Activated CD4-positive, alpha-beta T cell treated with anti-CD3 and anti-CD28 coated beads, Interleukin-2, amount 50 U/mL, for 24 hours (primary cell): Measurements from ENCODE around the gene HIP1.
"Not testable (repeated sequence)": the region's sequence is repeated elsewhere in the genome, so short reads cannot be mapped to it uniquely, and the experiment has no call there.

ENCODE experiments used
- DNase-seq, 2 donors: peaks; one replicate each; pipeline ENCODE4 v3.0.0-alpha.2; 2020; ENCODE audit warnings: low read depth in 1 of 2, low spot score in 1 of 2

Gene HIP1

DNA sequence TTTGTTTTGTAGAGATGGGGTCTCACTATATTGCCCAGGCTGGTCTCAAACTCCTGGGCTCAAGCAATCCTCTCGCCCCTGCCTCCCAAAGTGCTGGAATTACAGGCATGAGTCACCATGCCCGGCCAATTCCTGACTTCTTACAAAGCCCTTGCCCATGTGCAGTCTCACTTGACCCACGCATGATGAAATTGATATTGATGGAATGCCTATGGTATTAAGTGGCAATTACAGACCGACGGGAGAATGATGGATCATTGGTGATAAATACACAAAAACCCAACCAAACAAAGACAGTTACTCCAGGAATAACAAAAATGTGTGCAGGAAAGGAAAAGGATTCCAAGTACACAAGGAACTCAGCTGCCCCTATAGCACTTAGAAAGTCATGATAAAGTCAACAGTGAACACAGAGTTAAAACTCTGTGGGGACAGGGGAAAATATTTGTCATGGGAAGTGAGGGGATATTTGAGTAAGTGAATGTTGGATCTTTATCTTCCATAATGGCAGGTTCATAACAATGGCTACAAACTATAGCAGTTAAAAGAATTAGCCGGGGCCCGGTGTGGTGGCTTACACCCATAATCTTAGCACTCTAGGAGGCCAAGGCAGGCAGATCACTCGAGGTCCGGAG is 21.6 kb downstream of the HIP1 start:
- DNase-seq, result no peak

DNA sequence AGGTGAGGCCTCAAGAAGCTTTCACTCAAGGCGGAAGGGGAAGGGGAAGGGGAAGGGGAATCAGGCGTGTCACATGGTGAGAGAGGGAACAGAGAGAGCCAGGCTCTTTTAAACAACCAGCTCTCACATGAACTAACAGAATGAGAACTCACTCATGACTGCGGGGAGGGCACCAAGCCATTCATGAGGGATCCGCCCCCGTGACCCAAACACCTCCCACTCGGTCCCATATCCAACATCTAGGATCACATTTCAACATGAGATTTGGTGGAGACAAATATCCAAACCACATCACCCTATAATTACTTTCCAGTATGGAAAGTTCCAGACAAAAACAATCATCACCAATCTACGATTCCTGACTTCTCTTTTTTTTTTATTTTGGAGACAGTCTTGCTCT is 22.9 kb downstream of the HIP1 start:
- no peak for DNase-seq

DNA sequence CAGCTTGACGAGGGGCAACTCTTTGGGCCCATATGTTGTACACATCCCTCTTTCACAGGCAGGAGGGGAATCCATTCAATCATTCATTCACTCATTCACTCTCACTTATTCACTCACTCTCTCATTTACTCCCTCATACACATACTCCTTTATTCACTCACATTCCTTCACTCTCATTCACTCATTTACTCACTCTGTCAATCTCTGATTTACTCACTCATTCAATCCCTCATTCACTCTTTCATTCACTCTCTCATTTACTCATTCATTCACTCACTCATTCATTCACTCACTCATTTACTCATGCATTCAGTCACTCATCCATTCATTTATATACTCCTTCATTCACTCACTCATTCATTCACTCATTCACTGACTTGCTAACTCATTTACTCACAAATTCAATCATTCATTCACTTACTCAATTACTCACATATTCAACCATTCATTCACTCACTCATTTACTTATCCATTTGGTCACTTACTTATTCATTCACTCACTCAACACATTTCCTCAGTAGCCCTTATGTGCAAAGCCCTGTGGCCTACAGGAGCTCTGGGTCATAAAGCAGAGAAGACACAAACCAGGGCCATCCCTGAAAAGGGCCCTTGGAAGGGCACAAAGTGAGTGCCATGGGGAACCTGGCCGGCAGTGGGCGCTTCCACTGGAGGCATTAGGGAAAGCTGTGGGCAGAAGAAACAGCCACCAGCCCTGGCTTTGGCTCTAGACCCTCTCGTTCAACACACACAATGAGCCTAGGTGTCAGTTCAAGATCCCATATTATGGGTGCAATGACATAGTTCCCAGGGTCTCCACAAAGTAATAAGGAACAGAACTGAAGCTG is 26.0 kb downstream of the HIP1 start:
- DNase-seq, result no peak

GRCh38 chr7:75711656-75712514 is 26.9 kb downstream of the HIP1 start:
- DNase-seq, result no peak

- DNase-seq, result no peak
Observed at GRCh38 chr7:75711076-75711475, 27.7 kb downstream of the HIP1 start.

DNA sequence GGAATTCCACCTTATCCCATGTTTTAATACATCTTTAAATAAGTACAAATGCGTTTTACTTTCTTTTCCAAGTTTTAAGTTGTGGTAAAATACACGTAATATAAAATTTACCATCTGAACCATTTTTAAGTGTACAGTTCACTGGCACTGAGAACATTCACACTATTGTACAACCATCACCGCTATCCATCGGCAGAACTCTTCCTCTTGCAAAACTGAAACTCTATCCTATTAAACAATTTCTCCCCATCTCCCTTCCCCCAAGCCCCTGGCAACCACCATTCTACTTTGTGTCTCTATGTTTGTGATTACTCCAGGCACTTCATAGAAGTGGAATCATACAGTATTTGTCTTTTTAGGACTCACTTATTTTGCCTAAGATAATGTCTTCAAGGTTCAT is 33.8 kb downstream of the HIP1 start:
- no peak for DNase-seq

GRCh38 chr7:75702515-75702914 is 36.2 kb downstream of the HIP1 start:
- DNase-seq, result no peak

DNA sequence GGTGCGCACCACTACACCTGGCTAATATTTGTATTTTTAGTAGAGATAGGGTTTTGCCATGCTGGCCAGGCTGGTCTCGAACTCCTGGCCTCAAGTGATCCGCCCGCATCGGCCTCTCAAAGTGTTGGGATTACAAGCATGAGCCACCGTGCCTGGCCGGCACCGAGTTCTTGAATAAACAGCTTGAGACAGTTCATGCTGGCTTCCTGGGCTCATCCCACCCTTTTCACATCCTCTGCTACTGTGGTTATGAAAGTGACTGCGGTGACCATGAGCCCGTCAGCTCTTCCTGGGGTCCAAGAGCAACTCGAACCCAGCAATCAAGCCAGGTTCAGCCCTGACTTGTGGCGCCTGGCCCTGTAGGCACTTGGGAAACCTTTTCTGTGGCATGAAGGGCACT is 38.7 kb downstream of the HIP1 start:
- DNase-seq, result no peak

DNA sequence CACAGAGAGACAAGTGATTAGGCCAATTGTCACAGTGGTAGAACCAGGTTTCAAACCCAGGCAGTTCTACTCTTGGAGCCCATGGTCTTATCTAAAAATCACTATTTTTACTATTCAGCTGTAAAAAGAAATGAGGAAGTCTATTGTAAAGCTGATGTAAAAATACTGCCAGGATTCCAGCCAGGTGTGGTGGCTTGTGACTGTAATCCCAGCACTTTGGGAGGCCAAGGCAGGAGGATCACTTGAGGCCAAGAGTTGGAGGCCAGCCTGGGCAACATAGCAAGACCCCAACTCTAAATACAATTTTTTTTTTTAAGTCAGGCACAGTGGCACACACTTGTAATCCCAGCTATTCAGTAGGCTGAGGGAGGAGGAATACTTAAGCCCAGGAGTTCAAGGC is 40.4 kb downstream of the HIP1 start:
- no peak for DNase-seq

GRCh38 chr7:75696263-75697037 is 42.3 kb downstream of the HIP1 start:
- DNase-seq, result no peak

DNA sequence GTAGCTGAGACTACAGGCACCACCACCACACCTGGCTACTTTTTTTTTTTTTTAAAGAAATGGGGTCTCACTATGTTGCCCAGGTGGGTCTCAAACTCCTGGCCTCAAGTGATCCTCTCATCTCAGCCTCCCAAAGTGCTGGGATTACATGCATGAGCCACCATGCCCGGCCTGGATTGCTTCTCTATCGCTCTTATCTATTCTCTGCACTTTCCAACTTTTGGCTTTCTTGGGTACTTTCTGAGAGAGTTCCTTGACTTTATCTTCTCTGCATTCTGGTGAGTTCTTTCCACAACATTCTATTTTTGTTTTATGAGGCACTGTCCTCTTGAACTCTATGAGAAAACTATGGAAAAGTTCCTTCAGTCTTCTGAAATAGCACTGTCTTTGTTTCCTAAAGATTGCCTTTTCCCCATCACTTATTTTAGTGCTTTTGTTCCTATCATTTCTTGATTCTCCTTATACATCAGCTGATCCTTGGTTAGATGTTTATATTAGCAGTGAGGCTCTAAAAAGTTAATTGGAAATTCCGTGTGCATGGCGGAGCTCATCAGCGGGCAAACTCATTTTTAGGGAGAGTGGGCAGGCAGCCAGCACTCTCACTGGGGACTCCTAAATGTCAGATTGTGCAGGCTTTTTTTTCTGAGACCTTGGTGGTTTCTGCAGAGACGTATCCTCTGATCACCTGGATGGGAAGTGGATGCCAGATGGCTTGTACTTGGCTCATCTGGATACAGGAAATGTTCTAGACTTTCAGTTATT is 43.9 kb downstream of the HIP1 start:
- no peak for DNase-seq

GRCh38 chr7:75693668-75694067 is 45.1 kb downstream of the HIP1 start:
- DNase-seq, result not testable (repeated sequence)

DNA sequence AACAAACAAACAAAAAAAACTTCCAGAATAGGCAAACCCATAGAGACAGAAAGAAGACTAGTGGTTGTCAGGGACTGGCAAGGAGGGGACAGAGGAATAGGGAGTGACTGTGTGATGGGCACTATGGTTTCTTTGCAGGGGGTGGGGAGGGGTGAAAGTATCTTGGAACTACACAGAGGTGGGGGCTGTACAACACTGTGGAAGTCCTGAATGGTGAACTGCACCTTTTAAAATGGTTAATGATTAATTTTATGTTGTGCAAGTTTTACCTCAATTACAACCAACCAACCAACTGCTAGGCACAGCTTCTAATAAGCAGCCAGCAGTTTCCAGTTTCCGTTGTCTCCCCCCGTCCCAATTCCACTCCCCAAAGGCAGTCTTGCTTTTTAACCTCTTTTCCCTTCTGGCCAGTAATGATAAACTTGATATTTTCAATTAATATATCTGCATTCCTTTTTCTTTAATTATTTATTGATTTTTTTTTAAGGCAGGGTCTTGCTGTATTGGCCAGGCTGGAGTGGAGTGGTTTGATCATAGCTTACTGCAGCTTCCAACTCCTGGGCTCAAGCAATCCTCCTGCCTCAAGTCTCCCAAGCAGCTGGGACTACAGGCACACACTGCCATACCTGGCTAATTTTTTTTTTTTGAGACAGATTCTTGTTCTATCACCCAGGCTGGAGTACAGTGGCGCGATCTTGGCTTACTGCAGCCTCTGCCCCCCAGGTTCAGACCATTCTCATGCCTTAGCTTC is 46.8 kb downstream of the HIP1 start:
- DNase-seq, result no peak

GRCh38 chr7:75690121-75690523 is 48.6 kb downstream of the HIP1 start:
- DNase-seq, result no peak

GRCh38 chr7:75689246-75690099 is 49.3 kb downstream of the HIP1 start:
- no peak for DNase-seq

DNA sequence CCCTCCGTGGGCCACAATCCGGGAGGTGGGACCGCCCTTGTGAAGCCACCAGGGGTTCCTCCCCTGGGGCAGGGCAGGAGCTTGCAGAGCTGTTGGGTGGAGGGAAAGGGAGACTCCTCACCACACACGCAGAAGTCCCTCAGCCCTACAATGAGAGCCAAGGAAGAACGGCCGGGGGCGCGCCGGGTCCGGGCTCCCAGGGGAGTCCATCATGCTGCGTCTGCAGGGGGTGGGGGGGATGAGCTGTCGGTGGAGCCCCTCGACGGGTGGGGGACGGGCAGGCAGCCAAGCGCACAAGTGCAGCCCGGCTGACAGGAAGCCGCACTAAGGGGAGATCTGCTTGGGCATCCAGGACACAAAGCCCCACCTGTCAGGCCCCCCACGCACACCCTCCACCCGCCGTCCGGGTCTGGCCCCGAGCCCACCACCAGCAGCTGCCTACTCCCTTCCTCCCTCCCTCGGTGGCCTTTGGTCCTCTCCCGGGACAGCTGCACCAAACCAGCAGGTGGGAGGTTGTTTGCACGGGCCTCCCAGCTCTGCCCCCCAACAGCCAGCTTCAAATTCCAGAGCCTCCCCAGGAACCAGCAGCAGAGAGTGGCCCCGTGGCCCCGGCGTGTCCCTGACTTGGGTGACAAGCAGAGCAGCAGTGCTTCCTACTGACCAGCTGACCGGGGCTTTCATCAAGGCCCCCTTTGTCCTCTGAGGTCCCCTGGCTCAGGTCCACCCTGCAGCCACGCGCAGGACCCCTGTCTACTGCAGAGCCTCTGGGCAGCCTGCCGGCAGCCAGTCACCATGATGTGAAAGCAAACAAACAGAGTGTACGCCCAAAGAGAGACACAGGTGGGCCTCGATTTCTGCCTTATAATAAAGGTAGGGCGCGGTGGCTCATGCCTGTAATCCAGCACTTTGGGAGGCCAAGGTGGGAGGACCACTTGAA is 50.3 kb downstream of the HIP1 start:
- no peak for DNase-seq

DNA sequence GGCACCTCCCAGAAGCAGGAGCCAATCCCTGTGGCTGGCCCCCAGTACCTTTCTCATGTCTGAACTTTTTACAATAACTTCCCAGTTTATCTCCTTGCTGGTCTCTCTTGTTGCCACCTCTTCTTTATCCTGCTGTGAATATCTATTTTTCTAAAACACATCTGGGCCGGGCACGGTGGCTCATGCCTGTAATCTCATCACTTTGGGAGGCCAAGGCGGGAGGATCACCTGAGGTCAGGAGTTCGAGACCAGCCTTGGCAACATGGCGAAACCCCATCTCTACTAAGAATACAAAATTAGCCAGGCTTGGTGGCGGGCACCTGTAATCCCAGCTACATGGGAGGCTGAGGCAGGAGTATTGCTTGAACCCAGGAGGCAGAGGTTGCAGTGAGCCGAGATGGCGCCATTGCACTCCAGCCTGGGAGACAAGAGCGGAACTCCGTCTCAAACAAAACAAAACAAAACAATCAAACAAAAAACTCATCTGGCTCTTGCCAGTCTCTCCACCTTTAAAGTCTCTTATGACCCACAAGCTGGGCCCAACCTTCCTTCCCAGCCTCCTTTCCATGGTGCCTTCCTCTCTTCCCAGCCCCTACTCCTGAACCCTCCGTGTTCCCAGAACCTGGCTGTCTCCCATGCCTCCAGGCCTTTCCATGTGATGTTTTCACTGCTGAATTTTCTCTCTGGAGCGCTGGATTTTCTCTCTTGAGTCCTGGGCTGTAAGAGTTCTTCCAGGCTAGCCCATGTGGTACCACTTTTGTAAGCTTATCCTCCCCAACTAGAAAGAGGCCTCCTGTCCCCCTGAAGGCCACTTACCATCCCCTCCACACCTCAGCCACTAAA is 51.3 kb downstream of the HIP1 start:
- no peak for DNase-seq
